WTC11 (cell line): ENCODE results near the gene SORCS2. TPM values are rescaled to one million over a fixed set of nuclear protein-coding genes. Genes with fewer than 3 reads are reported as not detected.

ENCODE experiments used
- ATAC-seq: fragments of 200-7000 bp; cut with Tn5 transposase; 2 replicates; pipeline ENCODE4 v1.10.0; 2021; ENCODE audit warnings: mild to moderate bottlenecking, moderate library complexity
- CTCF ChIA-PET: fragments of 300-600 bp; sonication (Branson Sonifier 250); formaldehyde crosslinking; loops from one replicate; lab custom pipeline; 2021; ENCODE audit warnings: antibody characterized with exemption; lab: Charles Lee
- POLR2A ChIA-PET: fragments of 350-600 bp; sonication (Branson Sonifier 250); formaldehyde crosslinking; loops from one replicate; lab custom pipeline; 2021; ENCODE audit warnings: antibody characterized with exemption; lab: Charles Lee
- DNase-seq: peaks from one replicate; pipeline ENCODE4 v3.0.0; 2021; ENCODE audit warnings: low spot score
- H3K27ac Mint-ChIP-seq: 2 replicates; pipeline ENCODE4 v1.8.0; 2021; ENCODE audit warnings: mixed read lengths
- H3K27me3 Mint-ChIP-seq: 2 replicates; pipeline ENCODE4 v1.8.0; 2021; ENCODE audit warnings: low read depth, mild to moderate bottlenecking, moderate library complexity, mixed read lengths
- H3K36me3 Mint-ChIP-seq: 2 replicates; pipeline ENCODE4 v1.8.0; 2021; ENCODE audit warnings: mixed read lengths
- H3K4me1 Mint-ChIP-seq: 2 replicates; pipeline ENCODE4 v1.8.0; 2022; ENCODE audit warnings: mixed read lengths
- H3K4me3 Mint-ChIP-seq: 2 replicates; pipeline ENCODE4 v1.8.0; 2021; ENCODE audit warnings: mild to moderate bottlenecking, moderate library complexity, mixed read lengths
- H3K9me3 Mint-ChIP-seq: 2 replicates; pipeline ENCODE4 v1.8.0; 2021; ENCODE audit warnings: mixed read lengths
- AR ChIP-seq: fragments of 250-450 bp; sonication (Bioruptor Pico); IDR thresholded peaks from 2 replicates; pipeline ENCODE4 v1.9.0; 2021; ENCODE audit warnings: mild to moderate bottlenecking
- ARID4B ChIP-seq: sonication (generic); formaldehyde crosslinking; IDR thresholded peaks from 2 replicates; pipeline ENCODE4 v1.8.0; 2023; ENCODE audit warnings: missing genetic modification reagents, mild to moderate bottlenecking, borderline replicate concordance
- ESRRA ChIP-seq: sonication (generic); formaldehyde crosslinking; IDR thresholded peaks from 2 replicates; pipeline ENCODE4 v1.8.1; 2022; ENCODE audit warnings: mild to moderate bottlenecking, missing genetic modification reagents, borderline replicate concordance
- GABPB1 ChIP-seq: sonication (generic); formaldehyde crosslinking; IDR thresholded peaks from 2 replicates; pipeline ENCODE4 v1.8.1; 2023; ENCODE audit warnings: mild to moderate bottlenecking, missing genetic modification reagents
- HMGXB4 ChIP-seq: sonication (generic); formaldehyde crosslinking; IDR thresholded peaks from 2 replicates; pipeline ENCODE4 v1.8.1; 2023; ENCODE audit warnings: mild to moderate bottlenecking, moderate library complexity, missing genetic modification reagents
- IRF1 ChIP-seq: sonication (generic); formaldehyde crosslinking; IDR thresholded peaks from 2 replicates; pipeline ENCODE4 v1.8.0; 2023; ENCODE audit warnings: missing genetic modification reagents
- JUN ChIP-seq: sonication (generic); formaldehyde crosslinking; IDR thresholded peaks from 2 replicates; pipeline ENCODE4 v1.8.0; 2023; ENCODE audit warnings: mild to moderate bottlenecking, missing genetic modification reagents
- KAT7 ChIP-seq: sonication (generic); formaldehyde crosslinking; IDR thresholded peaks from 2 replicates; pipeline ENCODE4 v1.8.1; 2023; ENCODE audit warnings: missing genetic modification reagents, mild to moderate bottlenecking, borderline replicate concordance
- MYBL2 ChIP-seq: sonication (generic); formaldehyde crosslinking; IDR thresholded peaks from 2 replicates; pipeline ENCODE4 v1.8.1; 2023; ENCODE audit warnings: mild to moderate bottlenecking, moderate library complexity, missing genetic modification reagents
- NR1H2 ChIP-seq: sonication (generic); formaldehyde crosslinking; IDR thresholded peaks from 2 replicates; pipeline ENCODE4 v1.9.0; 2021; ENCODE audit warnings: mild to moderate bottlenecking, moderate library complexity, missing genetic modification reagents
- SP1 ChIP-seq: sonication (generic); formaldehyde crosslinking; conservative IDR thresholded peaks from 2 replicates; pipeline ENCODE4 v1.8.1; 2022; ENCODE audit warnings: missing genetic modification reagents
- TCF7 ChIP-seq: sonication (generic); formaldehyde crosslinking; IDR thresholded peaks from 2 replicates; pipeline ENCODE4 v1.8.0; 2022; ENCODE audit warnings: mild to moderate bottlenecking, low read depth, missing genetic modification reagents, moderate library complexity
- TP53 ChIP-seq: sonication (generic); formaldehyde crosslinking; IDR thresholded peaks from 2 replicates; pipeline ENCODE4 v1.8.1; 2023; ENCODE audit warnings: mild to moderate bottlenecking, missing genetic modification reagents
- USF1 ChIP-seq: sonication (generic); formaldehyde crosslinking; IDR thresholded peaks from 2 replicates; pipeline ENCODE4 v1.8.0; 2022; ENCODE audit warnings: mild to moderate bottlenecking, missing genetic modification reagents
- ZNF425 ChIP-seq: fragments of 250-450 bp; sonication (Bioruptor Pico); conservative IDR thresholded peaks from 2 replicates; pipeline ENCODE4 v1.9.0; 2021; ENCODE audit warnings: mild to moderate bottlenecking
- total RNA-seq: library from RNA; stranded (reverse); gene quantifications from 3 replicates; pipeline ENCODE4 v1.2.3, GENCODE V29; 2021

The SORCS2 gene
- total RNA-seq, 1 experiment from 2014 or later = 6.6 TPM

- TF ChIP-seq ZNF425 (CRISPR knock-in tag) (no peak), GABPB1 (CRISPR knock-in tag) (no peak), TP53 (no peak)
Observed at GRCh38 chr4:7418131-7418943, 226.0 kb downstream of the SORCS2 start (continued).

GRCh38 chr4:7419961-7420660 lies 227.8 kb downstream of the SORCS2 start:
- Mint-ChIP-seq H3K4me3 (no peak overlapping the region), H3K27ac (no peak overlapping the region), H3K9me3 (peaks cover 16% of the 10 kb centered on the region), H3K36me3 (peaks cover 10% of the 10 kb centered on the region), H3K27me3 (peaks cover 45% of the 10 kb centered on the region), H3K4me1 (peaks cover 12% of the 10 kb centered on the region)
- TF ChIP-seq IRF1 (no peak), KAT7 (CRISPR knock-in tag) (no peak), HMGXB4 (CRISPR knock-in tag) (no peak)
- CTCF ChIA-PET = no interaction called here
- POLR2A ChIA-PET = no interaction called here
- no peak for DNase-seq
- ATAC-seq = no peak; the same call in 1 of the 2 replicates

GRCh38 chr4:7420661-7421040 lies 228.3 kb downstream of the SORCS2 start:
- no peak overlapping the region for H3K27ac Mint-ChIP-seq
- peaks cover 7% of the 10 kb centered on the region for H3K4me1 Mint-ChIP-seq
- ATAC-seq (no peak), DNase-seq (no peak)
- peaks cover 16% of the 10 kb centered on the region for H3K9me3 Mint-ChIP-seq
- H3K27me3 Mint-ChIP-seq = peaks cover 40% of the 10 kb centered on the region
- ChIA-PET CTCF (no interaction called here), POLR2A (no interaction called here)
- no peak for TF ChIP-seq JUN
- TF ChIP-seq ARID4B (CRISPR knock-in tag) = no peak
- no peak for TF ChIP-seq TCF7
- TF ChIP-seq AR (CRISPR knock-in tag) = no peak
- no peak for TF ChIP-seq NR1H2
- no peak for TF ChIP-seq USF1
- no peak for TF ChIP-seq MYBL2 (CRISPR knock-in tag)
- no peak for TF ChIP-seq GABPB1 (CRISPR knock-in tag)
- TF ChIP-seq SP1 (CRISPR knock-in tag) = no peak
- no peak for TF ChIP-seq ESRRA (CRISPR knock-in tag)
- no peak overlapping the region for H3K4me3 Mint-ChIP-seq
- H3K36me3 Mint-ChIP-seq = peaks cover 10% of the 10 kb centered on the region
